Mucosa of descending colon (tissue), 3 donors: ENCODE measurements around the gene PACRG. TPM values are rescaled to one million over a fixed set of nuclear protein-coding genes. Genes with fewer than 3 reads are reported as not detected.

Source experiments
- ATAC-seq: fragments of 200-7000 bp; cut with Tn5 transposase; one replicate; pipeline ENCODE4 v1.9.1; 2020; ENCODE audit warnings: mild to moderate bottlenecking, moderate library complexity
- DNase-seq, 3 donors: peaks; one replicate each; pipeline ENCODE4 v3.0.0-alpha.2; 2020
- H3K36me3 ChIP-seq: fragments of 200-600 bp; one replicate; pipeline ENCODE4 v1.8.0; 2021; ENCODE audit warnings: low read depth, mild to moderate bottlenecking
- H3K4me1 ChIP-seq: fragments of 200-600 bp; one replicate; pipeline ENCODE4 v1.8.0; 2021; ENCODE audit warnings: low read depth, mild to moderate bottlenecking
- H3K4me3 ChIP-seq: fragments of 200-600 bp; one replicate; pipeline ENCODE4 v1.8.0; 2021; ENCODE audit warnings: mild to moderate bottlenecking
- H3K9me3 ChIP-seq: fragments of 200-600 bp; one replicate; pipeline ENCODE4 v1.8.0; 2021; ENCODE audit warnings: mild to moderate bottlenecking
- CTCF ChIP-seq: fragments of 200-600 bp; IDR thresholded peaks from one replicate; pipeline ENCODE4 v1.8.0; 2022; ENCODE audit warnings: antibody characterized with exemption, mild to moderate bottlenecking
- intact Hi-C, 2 donors: fragments of 100-400 bp; cut with DNase I in 1 of 2; cut with micrococcal nuclease in 1 of 2; formaldehyde crosslinking; loops; one replicate each; pipeline versions ENCODE4 v1.11.0 to v1.11.1; 2022; cut with DNase I, micrococcal nuclease
- total RNA-seq, 3 donors: library from RNA; stranded (reverse); fragmentation: NEBNext Ultra II Directional in 2 of 3; extraction: Animal tissue kit (Norgen Biotek cat#: 25700) in 2 of 3; gene quantifications; one replicate each; pipeline versions ENCODE4 v1.2.1 to v1.2.4, GENCODE V29; 2021 to 2023
- donor health status: DM: no; HTN: no; CAD: no; lungs with moderate emphysema.
- donor health status: DM: no; HTN: no; CAD: no.
- donor health status: DM: no; HTN: yes; CAD: no.

PACRG gene
- total RNA-seq, 3 donors from 2014 or later: 1.1 to 1.5 (median 1.3) TPM

GRCh38 chr6:162814426-162814973 lies 86.7 kb downstream of the PACRG start:
- ATAC-seq: no peak

GRCh38 chr6:162817196-162817595 lies 89.4 kb downstream of the PACRG start:
- Histone ChIP-seq H3K36me3 (no peaks in the 10 kb centered on the region), H3K4me3 (no peak overlapping the region), H3K4me1 (no peaks in the 10 kb centered on the region), H3K9me3 (no peaks in the 10 kb centered on the region)
- TF ChIP-seq CTCF: no peak
- intact Hi-C loops: no loop called here
- DNase-seq (no peak), ATAC-seq (no peak)

More at GRCh38 chr6:162814426-162814973, 86.7 kb downstream of the PACRG start:
- intact Hi-C loops: no loop called here
- TF ChIP-seq CTCF: no peak
- DNase-seq: no peak
- Histone ChIP-seq H3K9me3 (no peaks in the 10 kb centered on the region), H3K36me3 (no peaks in the 10 kb centered on the region), H3K4me3 (no peak overlapping the region), H3K4me1 (no peaks in the 10 kb centered on the region)

GRCh38 chr6:162819284-162819683 lies 91.5 kb downstream of the PACRG start:
- DNase-seq (no peak), ATAC-seq (no peak)
- H3K4me1 ChIP-seq: no peaks in the 10 kb centered on the region
- TF ChIP-seq CTCF: no peak
- no peak overlapping the region for H3K4me3 ChIP-seq
- H3K9me3 ChIP-seq: no peaks in the 10 kb centered on the region
- H3K36me3 ChIP-seq: no peaks in the 10 kb centered on the region
- intact Hi-C loops: no loop called here

- ATAC-seq: no peak
- intact Hi-C loops: no loop called here
- no peaks in the 10 kb centered on the region for H3K36me3 ChIP-seq
- no peak for DNase-seq
- no peak for TF ChIP-seq CTCF
- no peaks in the 10 kb centered on the region for H3K9me3 ChIP-seq
- no peak overlapping the region for H3K4me3 ChIP-seq
- no peaks in the 10 kb centered on the region for H3K4me1 ChIP-seq
Measured at GRCh38 chr6:162821102-162821501, 93.3 kb downstream of the PACRG start.

- no peaks in the 10 kb centered on the region for H3K9me3 ChIP-seq
- H3K36me3 ChIP-seq: no peaks in the 10 kb centered on the region
- ATAC-seq (no peak), DNase-seq (no peak)
- H3K4me3 ChIP-seq: no peak overlapping the region
- TF ChIP-seq CTCF: no peak
- H3K4me1 ChIP-seq: no peaks in the 10 kb centered on the region
- intact Hi-C loops: no loop called here
Measured at GRCh38 chr6:162825597-162825996, 97.8 kb downstream of the PACRG start.
